ENCODE results near the gene CGREF1.

GRCh38 chr2:27073782-27074181, 45.1 kb downstream of the CGREF1 start:
- no peak for TF ChIP-seq EZH2 (IDR thresholded peaks at IDR 0.05; ENCODE audit: borderline replicate concordance, low read depth, low read length, severe bottlenecking)
- TF ChIP-seq CTCF (IDR thresholded peaks at IDR 0.05; ENCODE audit: borderline replicate concordance, extremely low read depth, low read length, poor library complexity, severe bottlenecking): no peak

Measured in DND-41 (cell line).